GM23338 (cell line): Measurements from ENCODE around the gene SORCS2.

ENCODE experiments used
- EZH2 ChIP-seq: fragments of 200-600 bp; sonication (generic); IDR thresholded peaks from one replicate; pipeline ENCODE4 v1.8.0; 2017; ENCODE audit warnings: antibody characterized with exemption, mild to moderate bottlenecking, low read depth; ENCODE audit not compliant: unreplicated experiment
- POLR2AphosphoS5 ChIP-seq: IDR thresholded peaks from 2 replicates; pipeline ENCODE4 v1.6.1; 2016; ENCODE audit warnings: antibody characterized with exemption, low read depth
- TF ChIP-seq, protein P1 (sequence below), 2 experiments: fragments of 200-600 bp in 1 of 2; sonication (generic) in 1 of 2; conservative IDR thresholded peaks; 2 replicates each; pipeline versions ENCODE4 v1.5.1 to v1.6.1; 2016 to 2017; ENCODE audit warnings: antibody characterized with exemption in 2 of 2, low read depth in 2 of 2, mild to moderate bottlenecking in 2 of 2, moderate library complexity in 1 of 2

DNA sequence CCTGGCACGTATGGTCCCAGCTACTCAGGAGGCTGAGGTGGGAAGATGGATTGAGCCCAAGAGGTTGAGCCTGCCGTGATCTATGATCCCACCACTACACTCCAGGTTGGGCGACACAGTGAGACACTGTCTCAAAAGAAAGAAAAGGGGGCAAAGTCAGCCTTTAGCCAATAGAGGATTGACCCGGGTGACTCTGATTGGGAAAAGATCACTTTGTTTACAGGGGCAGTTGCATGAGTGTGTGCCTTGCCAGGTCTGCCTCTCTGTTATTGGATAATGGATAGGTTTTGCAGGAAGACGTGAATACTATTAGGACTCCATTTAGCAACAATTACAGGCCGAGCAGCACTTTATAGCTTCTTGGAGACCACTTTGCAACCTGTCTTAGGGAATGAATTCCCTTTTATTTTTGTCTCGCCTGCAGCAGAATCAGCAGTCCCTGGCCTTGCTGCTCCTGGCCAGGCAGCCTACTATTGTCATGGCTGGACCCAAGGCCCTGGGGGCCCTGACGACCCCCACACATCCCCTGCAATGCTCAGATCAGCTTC lies 345.6 kb downstream of the SORCS2 start:
- no peak for TF ChIP-seq POLR2AphosphoS5
- no peak for TF ChIP-seq EZH2
- TF ChIP-seq, protein P1, sequence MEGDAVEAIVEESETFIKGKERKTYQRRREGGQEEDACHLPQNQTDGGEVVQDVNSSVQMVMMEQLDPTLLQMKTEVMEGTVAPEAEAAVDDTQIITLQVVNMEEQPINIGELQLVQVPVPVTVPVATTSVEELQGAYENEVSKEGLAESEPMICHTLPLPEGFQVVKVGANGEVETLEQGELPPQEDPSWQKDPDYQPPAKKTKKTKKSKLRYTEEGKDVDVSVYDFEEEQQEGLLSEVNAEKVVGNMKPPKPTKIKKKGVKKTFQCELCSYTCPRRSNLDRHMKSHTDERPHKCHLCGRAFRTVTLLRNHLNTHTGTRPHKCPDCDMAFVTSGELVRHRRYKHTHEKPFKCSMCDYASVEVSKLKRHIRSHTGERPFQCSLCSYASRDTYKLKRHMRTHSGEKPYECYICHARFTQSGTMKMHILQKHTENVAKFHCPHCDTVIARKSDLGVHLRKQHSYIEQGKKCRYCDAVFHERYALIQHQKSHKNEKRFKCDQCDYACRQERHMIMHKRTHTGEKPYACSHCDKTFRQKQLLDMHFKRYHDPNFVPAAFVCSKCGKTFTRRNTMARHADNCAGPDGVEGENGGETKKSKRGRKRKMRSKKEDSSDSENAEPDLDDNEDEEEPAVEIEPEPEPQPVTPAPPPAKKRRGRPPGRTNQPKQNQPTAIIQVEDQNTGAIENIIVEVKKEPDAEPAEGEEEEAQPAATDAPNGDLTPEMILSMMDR (conservative IDR thresholded peaks at IDR 0.05; ENCODE audit: low read depth in 2 of 2) = no peak
